ENCODE data around the gene TUBGCP6.

The TUBGCP6 gene

GRCh38 chr22:50257041-50257440, 12.2 kb upstream of the TUBGCP6 start:
- Histone ChIP-seq H3K79me2 (ENCODE audit: insufficient read depth, low read depth) (no peaks in the 10 kb centered on the region), H4K20me1 (ENCODE audit: insufficient read depth) (no peaks in the 10 kb centered on the region), H3K4me2 (no peak overlapping the region), H3K9ac (no peak overlapping the region), H2AFZ (ENCODE audit: low read depth) (no peak overlapping the region), H3K36me3 (ENCODE audit: insufficient read depth) (no peaks in the 10 kb centered on the region), H3K4me1 (ENCODE audit: low read depth, poor library complexity, severe bottlenecking) (peaks cover 2% of the 10 kb centered on the region), H3K4me3 (IDR thresholded peaks at IDR 0.05; ENCODE audit: insufficient read depth, low read depth, low read length) (no peak overlapping the region), H3K27me3 (ENCODE audit: insufficient read depth, low read depth) (no peaks in the 10 kb centered on the region), H3K27ac (no peak overlapping the region)
- TF ChIP-seq CTCF (conservative IDR thresholded peaks at IDR 0.05; ENCODE audit: low read depth, low read length): no peak

- H3K27ac ChIP-seq: no peak overlapping the region
- no peak for TF ChIP-seq CTCF (conservative IDR thresholded peaks at IDR 0.05; ENCODE audit: low read depth, low read length)
- no peak overlapping the region for H3K4me3 ChIP-seq (IDR thresholded peaks at IDR 0.05; ENCODE audit: insufficient read depth, low read depth, low read length)
- H3K36me3 ChIP-seq (ENCODE audit: insufficient read depth): no peaks in the 10 kb centered on the region
- no peaks in the 10 kb centered on the region for H4K20me1 ChIP-seq (ENCODE audit: insufficient read depth)
- H2AFZ ChIP-seq (ENCODE audit: low read depth): no peak overlapping the region
- H3K79me2 ChIP-seq (ENCODE audit: insufficient read depth, low read depth): no peaks in the 10 kb centered on the region
- H3K4me2 ChIP-seq: no peak overlapping the region
- H3K27me3 ChIP-seq (ENCODE audit: insufficient read depth, low read depth): no peaks in the 10 kb centered on the region
- H3K4me1 ChIP-seq (ENCODE audit: low read depth, poor library complexity, severe bottlenecking): no peaks in the 10 kb centered on the region
- no peak overlapping the region for H3K9ac ChIP-seq
Measured at GRCh38 chr22:50256258-50256862, 11.5 kb upstream of the TUBGCP6 start.

- Histone ChIP-seq H3K4me1 (ENCODE audit: low read depth, poor library complexity, severe bottlenecking) (no peaks in the 10 kb centered on the region), H3K27me3 (ENCODE audit: insufficient read depth, low read depth) (no peaks in the 10 kb centered on the region), H3K4me3 (IDR thresholded peaks at IDR 0.05; ENCODE audit: insufficient read depth, low read depth, low read length) (no peak overlapping the region), H2AFZ (ENCODE audit: low read depth) (no peak overlapping the region), H3K36me3 (ENCODE audit: insufficient read depth) (no peaks in the 10 kb centered on the region), H3K4me2 (no peak overlapping the region), H3K27ac (no peak overlapping the region), H3K9ac (no peak overlapping the region), H4K20me1 (ENCODE audit: insufficient read depth) (no peaks in the 10 kb centered on the region), H3K79me2 (ENCODE audit: insufficient read depth, low read depth) (no peaks in the 10 kb centered on the region)
- no peak for TF ChIP-seq CTCF (conservative IDR thresholded peaks at IDR 0.05; ENCODE audit: low read depth, low read length)
Measured at GRCh38 chr22:50255607-50256006, 10.8 kb upstream of the TUBGCP6 start.

- H3K27ac ChIP-seq: no peak overlapping the region
- TF ChIP-seq CTCF (conservative IDR thresholded peaks at IDR 0.05; ENCODE audit: low read depth, low read length): no peak
- no peak overlapping the region for H3K9ac ChIP-seq
- no peaks in the 10 kb centered on the region for H4K20me1 ChIP-seq (ENCODE audit: insufficient read depth)
- no peak overlapping the region for H3K4me3 ChIP-seq (IDR thresholded peaks at IDR 0.05; ENCODE audit: insufficient read depth, low read depth, low read length)
- H3K4me1 ChIP-seq (ENCODE audit: low read depth, poor library complexity, severe bottlenecking): no peaks in the 10 kb centered on the region
- no peaks in the 10 kb centered on the region for H3K79me2 ChIP-seq (ENCODE audit: insufficient read depth, low read depth)
- no peaks in the 10 kb centered on the region for H3K36me3 ChIP-seq (ENCODE audit: insufficient read depth)
- H3K4me2 ChIP-seq: no peak overlapping the region
- H3K27me3 ChIP-seq (ENCODE audit: insufficient read depth, low read depth): no peaks in the 10 kb centered on the region
- no peak overlapping the region for H2AFZ ChIP-seq (ENCODE audit: low read depth)
Measured at GRCh38 chr22:50255099-50255498, 10.3 kb upstream of the TUBGCP6 start.

All from KMS-11 (cell line).